Stimulated activated CD8-positive, alpha-beta memory T cell treated with anti-CD3 and anti-CD28 coated beads, Interleukin-7, amount 100 ng/mL, for 48 hours (primary cell): ENCODE data around the gene ERBIN.
"Not testable (repeated sequence)": the region's sequence is repeated elsewhere in the genome, so short reads cannot be mapped to it uniquely, and the experiment has no call there.

Source experiments
- DNase-seq, 2 donors: peaks; one replicate each; pipeline ENCODE4 v3.0.0-alpha.2; 2020; ENCODE audit warnings: low read depth in 1 of 2; ENCODE audit errors: extremely low read depth in 1 of 2

Gene ERBIN

GRCh38 chr5:65999061-65999723 is 72.8 kb downstream of the ERBIN start:
- DNase-seq, result no peak

GRCh38 chr5:66001952-66002351 is 75.6 kb downstream of the ERBIN start:
- DNase-seq, result no peak

GRCh38 chr5:66002415-66002814 is 76.0 kb downstream of the ERBIN start:
- DNase-seq, result no peak

- no peak for DNase-seq
These were observed 77.8 kb downstream of the ERBIN start for GRCh38 chr5:66004216-66004615.

GRCh38 chr5:66009277-66009676 is 82.9 kb downstream of the ERBIN start:
- no peak for DNase-seq

- DNase-seq, result no peak
These were observed 84.1 kb downstream of the ERBIN start for GRCh38 chr5:66010476-66010875.

- DNase-seq, result no peak
These were observed 85.9 kb downstream of the ERBIN start for GRCh38 chr5:66012271-66012670.

GRCh38 chr5:66013397-66013796 is 87.0 kb downstream of the ERBIN start:
- DNase-seq, result no peak

- DNase-seq, result no peak
These were observed 87.5 kb downstream of the ERBIN start for GRCh38 chr5:66013906-66014305.

GRCh38 chr5:66015196-66015960 is 89.0 kb downstream of the ERBIN start:
- no peak for DNase-seq

GRCh38 chr5:66021585-66021984 is 95.2 kb downstream of the ERBIN start:
- no peak for DNase-seq

- DNase-seq, result no peak
These were observed 112.9 kb downstream of the ERBIN start for GRCh38 chr5:66039296-66039695.

- no peak for DNase-seq
These were observed 113.3 kb downstream of the ERBIN start for GRCh38 chr5:66039701-66040100.

- no peak for DNase-seq
These were observed 115.3 kb downstream of the ERBIN start for GRCh38 chr5:66041627-66042026.

GRCh38 chr5:66057239-66057638 is 130.9 kb downstream of the ERBIN start:
- no peak for DNase-seq

- DNase-seq, result not testable (repeated sequence)
These were observed 134.9 kb downstream of the ERBIN start for GRCh38 chr5:66061320-66061719.

- DNase-seq, result not testable (repeated sequence)
These were observed 136.7 kb downstream of the ERBIN start for GRCh38 chr5:66063061-66063460.

GRCh38 chr5:66066826-66067225 is 140.5 kb downstream of the ERBIN start:
- no peak for DNase-seq

GRCh38 chr5:66072031-66072430 is 145.7 kb downstream of the ERBIN start:
- DNase-seq, result no peak

GRCh38 chr5:66074901-66075300 is 148.5 kb downstream of the ERBIN start:
- DNase-seq, result no peak

GRCh38 chr5:66080664-66081063 is 154.3 kb downstream of the ERBIN start:
- DNase-seq, result no peak

- no peak for DNase-seq
These were observed 163.0 kb downstream of the ERBIN start for GRCh38 chr5:66089384-66089783.
